Panc1 (cell line): ENCODE measurements around the gene TOP2A. TPM values are rescaled to one million over a fixed set of nuclear protein-coding genes. Genes with fewer than 3 reads are reported as not detected.

Experiments used
- ATAC-seq: fragments of 200-7000 bp; cut with Tn5 transposase; 2 replicates; pipeline ENCODE4 v1.9.1; 2020; ENCODE audit warnings: mild to moderate bottlenecking, moderate library complexity
- BruUV-seq: library from RNA; stranded (reverse); fragments of 400-500 nt; replicated peaks from 2 replicates; lab custom pipeline; 2021; lab: Mats Ljungman, UMichigan
- CTCF ChIA-PET: fragments of 300-600 bp; sonication (Branson Sonifier 250); formaldehyde crosslinking; loops from one replicate; lab custom pipeline; 2022; ENCODE audit warnings: antibody characterized with exemption; lab: Charles Lee
- POLR2A ChIA-PET: fragments of 300-600 bp; sonication (Branson Sonifier 250); formaldehyde crosslinking; loops from one replicate; lab custom pipeline; 2022; ENCODE audit warnings: antibody characterized with exemption; lab: Charles Lee
- DNase-seq: peaks from one replicate; pipeline ENCODE4 v3.0.0-alpha.2; 2010; ENCODE audit warnings: low read depth, low spot score
- H3K27ac ChIP-seq: 2 replicates; pipeline ENCODE4 v1.5.1; 2011; ENCODE audit warnings: mild to moderate bottlenecking, low read length, inconsistent platforms
- H3K27me3 ChIP-seq: fragments of 200-500 bp; sonication (Bioruptor generic); 2 replicates; pipeline ENCODE4 v1.6.0; 2014; ENCODE audit warnings: low read length, inconsistent platforms; ENCODE audit not compliant: control insufficient read depth, insufficient read depth
- H3K36me3 ChIP-seq: fragments of 200-500 bp; sonication (Bioruptor generic); 2 replicates; pipeline ENCODE4 v1.5.1; 2014; ENCODE audit warnings: inconsistent platforms, mild to moderate bottlenecking, low read length, moderate library complexity; ENCODE audit not compliant: control insufficient read depth, insufficient read depth
- H3K4me1 ChIP-seq: 2 replicates; pipeline ENCODE4 v1.5.1; 2011; ENCODE audit warnings: inconsistent platforms, mild to moderate bottlenecking, low read length, moderate library complexity; ENCODE audit not compliant: control insufficient read depth, insufficient read depth
- H3K4me3 ChIP-seq, 2 experiments: 2 replicates each; pipeline ENCODE4 v1.5.1; 2011 to 2012; ENCODE audit warnings: low read depth in 2 of 2, low read length in 2 of 2, mild to moderate bottlenecking in 2 of 2, inconsistent platforms in 1 of 2, moderate library complexity in 1 of 2
- H3K9me3 ChIP-seq: fragments of 200-500 bp; sonication (Bioruptor generic); 2 replicates; pipeline ENCODE4 v1.5.1; 2014; ENCODE audit warnings: low read depth, mild to moderate bottlenecking, inconsistent platforms, low read length, moderate library complexity; ENCODE audit not compliant: control insufficient read depth, insufficient read depth
- CTCF ChIP-seq: fragments of 450-650 bp; IDR thresholded peaks from 2 replicates; pipeline ENCODE4 v1.5.1; 2017; ENCODE audit warnings: mild to moderate bottlenecking
- POLR2AphosphoS5 ChIP-seq: IDR thresholded peaks from 2 replicates; pipeline ENCODE4 v1.6.1; 2012; ENCODE audit warnings: mild to moderate bottlenecking, low read depth, low read length, moderate library complexity
- SIN3A ChIP-seq: IDR thresholded peaks from 2 replicates; pipeline ENCODE4 v1.6.1; 2012; ENCODE audit warnings: low read depth, mild to moderate bottlenecking, low read length, moderate library complexity, borderline replicate concordance; ENCODE audit not compliant: insufficient read depth
- TCF7L2 ChIP-seq: IDR thresholded peaks from 2 replicates; pipeline ENCODE4 v1.6.1; 2011; ENCODE audit warnings: mild to moderate bottlenecking, low read depth, low read length, inconsistent platforms
- in situ Hi-C: cut with HindIII; loops from 2 replicates; pipeline ENCODE4 v1.10.0; 2016; ENCODE audit warnings: low sequenced_read_pairs, low pct_unique_long_range_greater_than_20kb
- intact Hi-C: fragments of 100-400 bp; cut with micrococcal nuclease; formaldehyde crosslinking; loops from one replicate; pipeline ENCODE4 v1.10.0; 2022; ENCODE audit not compliant: unreplicated experiment
- total RNA-seq: library from RNA; stranded (reverse); gene quantifications from one replicate; pipeline ENCODE4 v1.2.1, GENCODE V29; 2021; ENCODE audit not compliant: unreplicated experiment
- TF ChIP-seq, protein P1 (sequence below), 2 experiments: IDR thresholded peaks; 2 replicates each; pipeline ENCODE4 v1.6.1; 2011 to 2012; ENCODE audit warnings: low read depth in 2 of 2, control low read depth in 1 of 2, low read length in 1 of 2, mild to moderate bottlenecking in 1 of 2, moderate library complexity in 1 of 2; ENCODE audit not compliant: insufficient read depth in 1 of 2

The TOP2A gene
- total RNA-seq, 1 experiment from 2014 or later = 230 TPM

DNA sequence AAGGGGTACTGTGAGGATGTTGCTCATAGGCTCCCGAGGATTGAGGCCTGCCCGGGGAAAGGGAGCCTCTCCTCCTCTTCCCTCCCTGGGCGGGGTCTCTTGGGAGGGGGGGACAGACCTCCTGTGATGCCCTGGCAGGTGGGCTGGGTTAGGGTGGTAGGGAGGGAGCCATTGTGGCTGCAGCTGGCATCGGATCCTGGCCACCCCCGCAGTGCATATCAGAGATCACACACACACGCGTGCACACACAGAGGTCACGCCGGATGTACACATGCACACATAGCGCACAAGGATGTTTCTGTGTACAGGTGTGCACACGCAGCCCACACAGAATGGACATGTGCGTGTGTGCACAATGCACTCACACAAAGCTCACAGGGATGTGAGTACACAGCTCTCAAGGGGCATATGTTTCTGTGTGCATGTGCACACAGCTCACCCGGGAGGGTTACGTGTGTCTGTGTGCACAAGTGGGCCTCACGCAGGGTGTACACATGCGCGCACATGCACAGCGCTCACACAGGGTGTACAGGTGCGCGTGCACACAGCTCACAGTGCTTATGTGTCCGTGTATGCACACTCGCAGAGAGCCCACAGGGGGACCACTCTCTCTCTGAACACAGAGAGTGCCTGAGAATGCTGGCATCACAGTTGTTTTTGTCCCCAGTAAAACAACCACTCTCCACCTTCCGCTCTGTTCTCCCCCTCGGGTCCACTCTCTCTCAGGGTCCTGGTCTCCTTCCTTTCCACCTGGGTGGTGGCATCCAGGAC lies 55.6 kb downstream of the TOP2A start:
- in situ Hi-C loops = no loop called here
- DNase-seq = no peak
- Histone ChIP-seq H3K36me3 (no peaks in the 10 kb centered on the region), H3K4me3 (peak overlapping the region; percentile 50 to 55), H3K4me1 (peaks cover 10% of the 10 kb centered on the region; the same call in 1 of the 2 replicates), H3K27me3 (no peaks in the 10 kb centered on the region), H3K27ac (no peak overlapping the region), H3K9me3 (no peaks in the 10 kb centered on the region)
- BruUV-seq = no TSS peak
- POLR2A ChIA-PET = no interaction called here
- intact Hi-C loops = no loop called here
- CTCF ChIA-PET = interaction anchor here (0.6 to 1.4 kb wide), 6 partner anchors 18 to 172 kb away, joined by 3 to 5 read pairs (median 4); no protein-coding TSS in a partner anchor
- no peak for TF ChIP-seq CTCF
- no peak for TF ChIP-seq TCF7L2
- no peak for TF ChIP-seq POLR2AphosphoS5
- TF ChIP-seq, protein P1, sequence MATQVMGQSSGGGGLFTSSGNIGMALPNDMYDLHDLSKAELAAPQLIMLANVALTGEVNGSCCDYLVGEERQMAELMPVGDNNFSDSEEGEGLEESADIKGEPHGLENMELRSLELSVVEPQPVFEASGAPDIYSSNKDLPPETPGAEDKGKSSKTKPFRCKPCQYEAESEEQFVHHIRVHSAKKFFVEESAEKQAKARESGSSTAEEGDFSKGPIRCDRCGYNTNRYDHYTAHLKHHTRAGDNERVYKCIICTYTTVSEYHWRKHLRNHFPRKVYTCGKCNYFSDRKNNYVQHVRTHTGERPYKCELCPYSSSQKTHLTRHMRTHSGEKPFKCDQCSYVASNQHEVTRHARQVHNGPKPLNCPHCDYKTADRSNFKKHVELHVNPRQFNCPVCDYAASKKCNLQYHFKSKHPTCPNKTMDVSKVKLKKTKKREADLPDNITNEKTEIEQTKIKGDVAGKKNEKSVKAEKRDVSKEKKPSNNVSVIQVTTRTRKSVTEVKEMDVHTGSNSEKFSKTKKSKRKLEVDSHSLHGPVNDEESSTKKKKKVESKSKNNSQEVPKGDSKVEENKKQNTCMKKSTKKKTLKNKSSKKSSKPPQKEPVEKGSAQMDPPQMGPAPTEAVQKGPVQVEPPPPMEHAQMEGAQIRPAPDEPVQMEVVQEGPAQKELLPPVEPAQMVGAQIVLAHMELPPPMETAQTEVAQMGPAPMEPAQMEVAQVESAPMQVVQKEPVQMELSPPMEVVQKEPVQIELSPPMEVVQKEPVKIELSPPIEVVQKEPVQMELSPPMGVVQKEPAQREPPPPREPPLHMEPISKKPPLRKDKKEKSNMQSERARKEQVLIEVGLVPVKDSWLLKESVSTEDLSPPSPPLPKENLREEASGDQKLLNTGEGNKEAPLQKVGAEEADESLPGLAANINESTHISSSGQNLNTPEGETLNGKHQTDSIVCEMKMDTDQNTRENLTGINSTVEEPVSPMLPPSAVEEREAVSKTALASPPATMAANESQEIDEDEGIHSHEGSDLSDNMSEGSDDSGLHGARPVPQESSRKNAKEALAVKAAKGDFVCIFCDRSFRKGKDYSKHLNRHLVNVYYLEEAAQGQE (IDR thresholded peaks at IDR 0.05; ENCODE audit: insufficient read depth in 1 of 2, low read depth in 2 of 2, low read length in 1 of 2) = no peak
- ATAC-seq = peak; percentile 8

GRCh38 chr17:40361063-40361924 lies 56.4 kb downstream of the TOP2A start:
- POLR2A ChIA-PET = no interaction called here
- ATAC-seq (no peak), DNase-seq (no peak)
- no peak for TF ChIP-seq TCF7L2
- TF ChIP-seq POLR2AphosphoS5 = no peak
- no peak for TF ChIP-seq CTCF
- TF ChIP-seq, protein P1 (IDR thresholded peaks at IDR 0.05; ENCODE audit: insufficient read depth in 1 of 2, low read depth in 2 of 2, low read length in 1 of 2) = no peak
- no peak for TF ChIP-seq SIN3A
- in situ Hi-C loops = no loop called here
- H3K27me3 ChIP-seq = no peaks in the 10 kb centered on the region
- CTCF ChIA-PET = interaction anchor here (0.8 to 1.4 kb wide), 3 partner anchors 115 to 172 kb away, joined by 3 to 5 read pairs (median 4); no protein-coding TSS in a partner anchor
- H3K4me1 ChIP-seq = peaks cover 10% of the 10 kb centered on the region; the same call in 1 of the 2 replicates
- BruUV-seq = no TSS peak
- no peak overlapping the region for H3K27ac ChIP-seq
- H3K4me3 ChIP-seq = no peak overlapping the region
- intact Hi-C loops = no loop called here
- no peaks in the 10 kb centered on the region for H3K9me3 ChIP-seq
- H3K36me3 ChIP-seq = no peaks in the 10 kb centered on the region
